ENCODE data around the gene TULP4.
A peak's percentile ranks its signal among the peaks of the same experiment; 100 is the strongest.

TULP4 gene

DNA sequence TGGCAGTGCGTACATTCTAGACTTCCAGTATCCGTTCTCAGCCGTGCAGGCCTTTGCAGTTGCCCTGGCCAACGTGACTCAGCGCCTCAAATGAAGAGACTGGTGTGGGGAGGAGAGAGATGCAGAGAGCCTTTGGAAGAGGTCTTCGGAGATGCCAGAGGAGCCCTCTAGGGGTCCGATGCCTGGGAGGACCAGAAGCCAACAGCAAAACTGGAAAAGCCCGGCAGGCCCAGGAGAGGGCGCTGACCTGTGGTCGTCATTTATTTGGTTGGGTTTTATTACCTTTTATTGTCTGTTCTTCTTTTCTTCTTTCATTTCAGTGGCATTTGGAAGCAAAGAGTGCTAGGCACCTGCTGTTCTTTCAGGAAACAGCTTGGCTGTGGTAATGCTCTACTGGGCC lies 194.3 kb downstream of the TULP4 start:
- H2BK120ac ChIP-seq (ENCODE audit: low read depth, low read length): no peak overlapping the region
- no peaks in the 10 kb centered on the region for H3K79me1 ChIP-seq (ENCODE audit: low read length)
- H2AK5ac ChIP-seq (ENCODE audit: low read length): no peak overlapping the region
- no peaks in the 10 kb centered on the region for H3K27me3 ChIP-seq (ENCODE audit: insufficient read depth, low read length, poor library complexity)
- H3K36me3 ChIP-seq (ENCODE audit: control insufficient read depth, insufficient read depth, low read length): peaks cover 2% of the 10 kb centered on the region
- WGBS (ENCODE audit: extremely low coverage, insufficient coverage, low lambda C conversion rate): no CpG with 5 or more reads among the region's 10 CpGs
- H3K9ac ChIP-seq (ENCODE audit: low read length): no peak overlapping the region
- H3K27ac ChIP-seq (ENCODE audit: low read depth, low read length): no peak overlapping the region
- no peaks in the 10 kb centered on the region for H3K79me2 ChIP-seq (ENCODE audit: control insufficient read depth, insufficient read depth, low read length)
- no peak overlapping the region for H2BK15ac ChIP-seq (replicated peaks; ENCODE audit: low read depth)
- H3K23ac ChIP-seq (ENCODE audit: low read length): no peak overlapping the region
- H3K18ac ChIP-seq (ENCODE audit: low read length): no peak overlapping the region
- no peak overlapping the region for H3K56ac ChIP-seq (ENCODE audit: low read length)
- H3K4me1 ChIP-seq (ENCODE audit: control insufficient read depth, low read depth, low read length): no peaks in the 10 kb centered on the region
- no peak overlapping the region for H3K4me2 ChIP-seq (ENCODE audit: low read length)
- H2BK5ac ChIP-seq (ENCODE audit: low read length): no peak overlapping the region
- no peak overlapping the region for H4K8ac ChIP-seq (ENCODE audit: low read depth, low read length)
- peak; percentile 93 for DNase-seq
- no peak overlapping the region for H3K4me3 ChIP-seq (ENCODE audit: low read length)
- H3K4ac ChIP-seq (ENCODE audit: low read depth, low read length): no peak overlapping the region
- H4K5ac ChIP-seq (ENCODE audit: low read length): no peak overlapping the region

DNA sequence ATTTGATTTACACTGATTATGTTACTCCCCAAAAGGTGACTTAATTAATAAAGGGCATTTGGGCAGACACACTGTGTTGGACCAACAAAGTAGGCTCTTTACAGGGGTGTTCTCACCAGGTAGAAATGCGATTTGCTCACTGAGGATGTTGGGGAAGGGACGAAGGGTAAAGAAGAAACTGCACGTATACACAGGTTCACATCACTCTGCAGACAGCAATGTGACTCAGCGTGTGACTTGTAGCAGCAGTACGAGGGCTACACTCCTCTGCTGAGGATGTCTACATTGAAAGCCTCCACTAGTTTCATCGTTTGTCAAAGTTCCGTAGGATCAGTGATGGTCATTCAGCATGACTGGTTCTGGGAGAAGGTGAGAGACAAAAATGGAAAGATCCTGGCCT lies 194.9 kb downstream of the TULP4 start:
- Histone ChIP-seq H3K4me2 (ENCODE audit: low read length) (no peak overlapping the region), H3K4me1 (ENCODE audit: control insufficient read depth, low read depth, low read length) (no peaks in the 10 kb centered on the region), H3K9ac (ENCODE audit: low read length) (no peak overlapping the region), H3K79me1 (ENCODE audit: low read length) (no peaks in the 10 kb centered on the region), H3K18ac (ENCODE audit: low read length) (no peak overlapping the region), H3K23ac (ENCODE audit: low read length) (no peak overlapping the region), H4K5ac (ENCODE audit: low read length) (no peak overlapping the region), H3K36me3 (ENCODE audit: control insufficient read depth, insufficient read depth, low read length) (no peaks in the 10 kb centered on the region), H3K27ac (ENCODE audit: low read depth, low read length) (no peak overlapping the region), H2BK120ac (ENCODE audit: low read depth, low read length) (no peak overlapping the region), H2AK5ac (ENCODE audit: low read length) (no peak overlapping the region), H2BK5ac (ENCODE audit: low read length) (no peak overlapping the region), H4K8ac (ENCODE audit: low read depth, low read length) (no peak overlapping the region), H3K27me3 (ENCODE audit: insufficient read depth, low read length, poor library complexity) (no peaks in the 10 kb centered on the region), H3K4me3 (ENCODE audit: low read length) (no peak overlapping the region), H3K56ac (ENCODE audit: low read length) (no peak overlapping the region), H3K79me2 (ENCODE audit: control insufficient read depth, insufficient read depth, low read length) (no peaks in the 10 kb centered on the region), H2BK15ac (replicated peaks; ENCODE audit: low read depth) (no peak overlapping the region), H3K4ac (ENCODE audit: low read depth, low read length) (no peak overlapping the region)
- no CpG with 5 or more reads among the region's 7 CpGs for WGBS (ENCODE audit: extremely low coverage, insufficient coverage, low lambda C conversion rate)
- DNase-seq: no peak

DNA sequence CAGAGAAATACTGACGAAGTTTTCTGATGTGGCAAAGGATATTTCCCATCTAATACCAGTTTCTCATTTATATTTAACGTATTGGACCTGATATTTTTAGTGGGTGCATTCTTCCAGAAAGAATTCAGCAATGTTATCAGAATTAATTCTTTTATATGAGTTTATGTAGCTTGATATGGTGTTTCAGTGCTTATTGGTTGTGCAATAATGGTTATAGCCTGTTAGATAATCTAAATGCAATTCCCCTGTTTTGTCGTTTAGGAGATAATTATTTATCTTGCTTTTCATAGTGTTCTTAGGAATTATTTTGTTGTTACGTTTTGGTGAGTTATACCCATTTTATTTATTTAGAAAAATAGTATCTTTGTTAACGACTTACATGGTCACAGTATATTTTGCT lies 196.2 kb downstream of the TULP4 start:
- no peak overlapping the region for H3K56ac ChIP-seq (ENCODE audit: low read length)
- H2BK5ac ChIP-seq (ENCODE audit: low read length): no peak overlapping the region
- H3K4me2 ChIP-seq (ENCODE audit: low read length): no peak overlapping the region
- no peak overlapping the region for H3K9ac ChIP-seq (ENCODE audit: low read length)
- no peak overlapping the region for H3K23ac ChIP-seq (ENCODE audit: low read length)
- 100% methylated on average over 1 of the region's 5 CpGs for WGBS (ENCODE audit: extremely low coverage, insufficient coverage, low lambda C conversion rate)
- H3K4me1 ChIP-seq (ENCODE audit: control insufficient read depth, low read depth, low read length): no peaks in the 10 kb centered on the region
- H3K36me3 ChIP-seq (ENCODE audit: control insufficient read depth, insufficient read depth, low read length): no peaks in the 10 kb centered on the region
- no peak overlapping the region for H3K27ac ChIP-seq (ENCODE audit: low read depth, low read length)
- H4K5ac ChIP-seq (ENCODE audit: low read length): no peak overlapping the region
- DNase-seq: no peak
- H3K4ac ChIP-seq (ENCODE audit: low read depth, low read length): no peak overlapping the region
- no peaks in the 10 kb centered on the region for H3K79me2 ChIP-seq (ENCODE audit: control insufficient read depth, insufficient read depth, low read length)
- no peak overlapping the region for H2AK5ac ChIP-seq (ENCODE audit: low read length)
- no peak overlapping the region for H3K18ac ChIP-seq (ENCODE audit: low read length)
- H2BK120ac ChIP-seq (ENCODE audit: low read depth, low read length): no peak overlapping the region
- H3K79me1 ChIP-seq (ENCODE audit: low read length): no peaks in the 10 kb centered on the region
- no peak overlapping the region for H3K4me3 ChIP-seq (ENCODE audit: low read length)
- H4K8ac ChIP-seq (ENCODE audit: low read depth, low read length): no peak overlapping the region
- no peak overlapping the region for H2BK15ac ChIP-seq (replicated peaks; ENCODE audit: low read depth)
- H3K27me3 ChIP-seq (ENCODE audit: insufficient read depth, low read length, poor library complexity): no peaks in the 10 kb centered on the region

DNA sequence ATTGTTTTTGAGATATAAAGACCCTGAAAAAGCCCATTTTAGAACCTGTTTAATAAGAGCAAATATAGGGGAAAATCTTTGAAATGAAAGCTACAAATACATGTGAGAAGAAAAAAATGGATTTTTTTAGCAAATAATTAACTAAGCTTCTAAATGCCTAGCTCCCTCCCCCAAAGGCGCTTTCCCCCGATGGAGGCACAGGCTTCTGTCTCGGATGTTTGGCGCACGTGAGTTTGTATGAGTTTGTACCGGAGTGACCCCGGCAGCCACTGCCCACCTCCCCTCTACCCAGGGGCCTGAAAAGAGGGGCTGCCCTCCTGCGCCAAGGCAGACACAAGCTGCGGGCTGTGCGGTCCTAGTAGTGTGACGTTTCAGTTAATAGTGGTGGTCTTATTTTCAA lies 197.2 kb downstream of the TULP4 start:
- Histone ChIP-seq H2AK5ac (ENCODE audit: low read length) (no peak overlapping the region), H3K18ac (ENCODE audit: low read length) (no peak overlapping the region), H3K79me2 (ENCODE audit: control insufficient read depth, insufficient read depth, low read length) (no peaks in the 10 kb centered on the region), H3K27ac (ENCODE audit: low read depth, low read length) (no peak overlapping the region), H4K5ac (ENCODE audit: low read length) (no peak overlapping the region), H3K9ac (ENCODE audit: low read length) (no peak overlapping the region), H3K4ac (ENCODE audit: low read depth, low read length) (no peak overlapping the region), H2BK5ac (ENCODE audit: low read length) (no peak overlapping the region), H3K23ac (ENCODE audit: low read length) (no peak overlapping the region), H2BK120ac (ENCODE audit: low read depth, low read length) (no peak overlapping the region), H4K8ac (ENCODE audit: low read depth, low read length) (no peak overlapping the region), H3K4me1 (ENCODE audit: control insufficient read depth, low read depth, low read length) (no peaks in the 10 kb centered on the region), H3K56ac (ENCODE audit: low read length) (no peak overlapping the region), H3K36me3 (ENCODE audit: control insufficient read depth, insufficient read depth, low read length) (no peaks in the 10 kb centered on the region), H3K4me3 (ENCODE audit: low read length) (no peak overlapping the region), H2BK15ac (replicated peaks; ENCODE audit: low read depth) (no peak overlapping the region), H3K79me1 (ENCODE audit: low read length) (no peaks in the 10 kb centered on the region), H3K4me2 (ENCODE audit: low read length) (no peak overlapping the region), H3K27me3 (ENCODE audit: insufficient read depth, low read length, poor library complexity) (no peaks in the 10 kb centered on the region)
- DNase-seq: no peak
- WGBS (ENCODE audit: extremely low coverage, insufficient coverage, low lambda C conversion rate): no CpG with 5 or more reads among the region's 11 CpGs

DNA sequence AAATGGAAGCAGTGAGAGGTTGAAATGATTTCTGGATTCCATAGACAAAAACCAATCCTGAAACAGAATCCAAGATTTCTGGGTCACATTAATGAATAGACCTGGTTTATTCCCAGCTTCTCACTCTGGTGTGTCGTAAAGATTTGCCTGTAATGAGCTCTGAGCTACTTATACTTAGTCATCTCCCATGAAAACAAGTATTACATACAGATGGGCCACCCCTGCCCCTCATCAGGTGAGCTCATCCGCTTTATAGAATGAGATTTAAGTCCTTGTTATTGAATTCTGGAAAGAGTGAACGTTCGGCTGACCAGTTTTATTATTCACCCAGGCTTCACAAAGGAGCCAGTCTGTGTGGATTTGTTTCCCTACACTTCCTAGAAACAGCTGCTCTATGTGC lies 200.5 kb downstream of the TULP4 start:
- H2BK15ac ChIP-seq (replicated peaks; ENCODE audit: low read depth): no peak overlapping the region
- H4K5ac ChIP-seq (ENCODE audit: low read length): no peak overlapping the region
- H3K23ac ChIP-seq (ENCODE audit: low read length): no peak overlapping the region
- no peak overlapping the region for H3K4me3 ChIP-seq (ENCODE audit: low read length)
- no peak overlapping the region for H2AK5ac ChIP-seq (ENCODE audit: low read length)
- H3K18ac ChIP-seq (ENCODE audit: low read length): no peak overlapping the region
- H3K36me3 ChIP-seq (ENCODE audit: control insufficient read depth, insufficient read depth, low read length): no peaks in the 10 kb centered on the region
- H3K27me3 ChIP-seq (ENCODE audit: insufficient read depth, low read length, poor library complexity): no peaks in the 10 kb centered on the region
- no peak for DNase-seq
- H3K56ac ChIP-seq (ENCODE audit: low read length): no peak overlapping the region
- no CpG with 5 or more reads among the region's 4 CpGs for WGBS (ENCODE audit: extremely low coverage, insufficient coverage, low lambda C conversion rate)
- no peak overlapping the region for H3K27ac ChIP-seq (ENCODE audit: low read depth, low read length)
- no peaks in the 10 kb centered on the region for H3K79me1 ChIP-seq (ENCODE audit: low read length)
- H2BK5ac ChIP-seq (ENCODE audit: low read length): no peak overlapping the region
- no peak overlapping the region for H2BK120ac ChIP-seq (ENCODE audit: low read depth, low read length)
- H3K79me2 ChIP-seq (ENCODE audit: control insufficient read depth, insufficient read depth, low read length): no peaks in the 10 kb centered on the region
- no peak overlapping the region for H3K4me2 ChIP-seq (ENCODE audit: low read length)
- H4K8ac ChIP-seq (ENCODE audit: low read depth, low read length): no peak overlapping the region
- H3K4ac ChIP-seq (ENCODE audit: low read depth, low read length): no peak overlapping the region
- no peak overlapping the region for H3K9ac ChIP-seq (ENCODE audit: low read length)
- no peaks in the 10 kb centered on the region for H3K4me1 ChIP-seq (ENCODE audit: control insufficient read depth, low read depth, low read length)

DNA sequence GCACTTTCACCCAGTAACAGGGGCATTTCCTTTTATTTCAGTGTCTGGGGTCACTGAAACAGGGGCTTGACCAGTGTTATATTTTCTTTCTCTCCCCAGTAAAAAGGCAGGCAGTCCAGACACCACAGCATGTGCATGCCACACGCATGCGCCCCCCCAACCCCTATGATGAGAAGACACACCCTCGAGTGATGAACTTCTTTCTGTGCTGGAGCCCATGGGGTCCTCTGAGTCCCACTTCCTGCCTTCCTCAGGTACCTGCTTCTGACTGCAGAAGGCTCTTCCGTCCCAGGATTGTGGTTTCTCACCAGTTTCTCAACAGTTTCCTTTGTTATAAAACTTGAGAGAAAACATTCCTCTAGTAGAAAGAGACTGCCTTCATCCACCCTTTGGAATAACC lies 201.9 kb downstream of the TULP4 start:
- Histone ChIP-seq H2BK5ac (ENCODE audit: low read length) (no peak overlapping the region), H3K4ac (ENCODE audit: low read depth, low read length) (no peak overlapping the region), H2BK15ac (replicated peaks; ENCODE audit: low read depth) (no peak overlapping the region), H4K5ac (ENCODE audit: low read length) (no peak overlapping the region), H4K8ac (ENCODE audit: low read depth, low read length) (no peak overlapping the region), H3K18ac (ENCODE audit: low read length) (no peak overlapping the region), H3K79me2 (ENCODE audit: control insufficient read depth, insufficient read depth, low read length) (no peaks in the 10 kb centered on the region), H3K56ac (ENCODE audit: low read length) (no peak overlapping the region), H3K27ac (ENCODE audit: low read depth, low read length) (no peak overlapping the region), H3K4me1 (ENCODE audit: control insufficient read depth, low read depth, low read length) (no peaks in the 10 kb centered on the region), H3K79me1 (ENCODE audit: low read length) (no peaks in the 10 kb centered on the region), H3K4me3 (ENCODE audit: low read length) (no peak overlapping the region), H3K23ac (ENCODE audit: low read length) (no peak overlapping the region), H3K27me3 (ENCODE audit: insufficient read depth, low read length, poor library complexity) (no peaks in the 10 kb centered on the region), H2BK120ac (ENCODE audit: low read depth, low read length) (no peak overlapping the region), H2AK5ac (ENCODE audit: low read length) (no peak overlapping the region), H3K4me2 (ENCODE audit: low read length) (no peak overlapping the region), H3K9ac (ENCODE audit: low read length) (no peak overlapping the region), H3K36me3 (ENCODE audit: control insufficient read depth, insufficient read depth, low read length) (no peaks in the 10 kb centered on the region)
- DNase-seq: no peak
- no CpG with 5 or more reads among the region's 4 CpGs for WGBS (ENCODE audit: extremely low coverage, insufficient coverage, low lambda C conversion rate)
